Thoracic aorta (tissue), 2 donors: ENCODE results near the gene CD3G. TPM values are rescaled to one million over a fixed set of nuclear protein-coding genes. Genes with fewer than 3 reads are reported as not detected.
"Not testable (repeated sequence)": the region's sequence is repeated elsewhere in the genome, so short reads cannot be mapped to it uniquely, and the experiment has no call there.

Experiments used
- ATAC-seq: fragments of 150-250 bp; one replicate; pipeline ENCODE4 v1.8.0; 2017; ENCODE audit warnings: low read depth; ENCODE audit not compliant: insufficient number of reproducible peaks, low FRiP score
- DNase-seq: peaks from one replicate; pipeline ENCODE4 v3.0.0-alpha.2; 2020; ENCODE audit warnings: low spot score
- H3K27ac ChIP-seq, 2 donors: fragments of 200-600 bp; sonication (generic); 1 replicate in 1 of 2; 2 replicates in 1 of 2; pipeline ENCODE4 v1.5.1; 2016; ENCODE audit warnings: mild to moderate bottlenecking in 2 of 2, moderate library complexity in 2 of 2
- H3K27me3 ChIP-seq: fragments of 200-600 bp; sonication (generic); replicated peaks from 2 replicates; pipeline ENCODE4 v1.6.0; 2016; ENCODE audit warnings: mild to moderate bottlenecking; ENCODE audit not compliant: insufficient read depth
- H3K36me3 ChIP-seq: fragments of 200-600 bp; sonication (generic); one replicate; pipeline ENCODE4 v1.5.1; 2016
- H3K4me1 ChIP-seq, 2 donors: fragments of 200-600 bp; sonication (generic); 1 replicate in 1 of 2; 2 replicates in 1 of 2; pipeline versions ENCODE4 v1.5.1 to v1.6.0; 2016; ENCODE audit warnings: low read depth in 2 of 2, mild to moderate bottlenecking in 1 of 2; ENCODE audit not compliant: control insufficient read depth in 1 of 2
- H3K4me3 ChIP-seq: fragments of 200-600 bp; sonication (generic); 2 replicates; pipeline ENCODE4 v1.5.1; 2016; ENCODE audit warnings: mild to moderate bottlenecking
- H3K9me3 ChIP-seq: fragments of 200-600 bp; sonication (generic); 2 replicates; pipeline ENCODE4 v1.5.1; 2016
- total RNA-seq, 2 donors: library from RNA; depleted of rRNA; stranded (reverse); fragments of >200 nt; gene quantifications; one replicate each; pipeline versions ENCODE4 v1.1.0 to v1.2.3, GENCODE V29; 2016
- TF ChIP-seq, protein P1 (sequence below): fragments of 200-600 bp; sonication (generic); IDR thresholded peaks from one replicate; pipeline ENCODE4 v1.5.1; 2019; ENCODE audit warnings: antibody characterized with exemption

CD3G gene
- total RNA-seq, 2 donors from 2014 or later = 0.27 to 1.1 TPM

DNA sequence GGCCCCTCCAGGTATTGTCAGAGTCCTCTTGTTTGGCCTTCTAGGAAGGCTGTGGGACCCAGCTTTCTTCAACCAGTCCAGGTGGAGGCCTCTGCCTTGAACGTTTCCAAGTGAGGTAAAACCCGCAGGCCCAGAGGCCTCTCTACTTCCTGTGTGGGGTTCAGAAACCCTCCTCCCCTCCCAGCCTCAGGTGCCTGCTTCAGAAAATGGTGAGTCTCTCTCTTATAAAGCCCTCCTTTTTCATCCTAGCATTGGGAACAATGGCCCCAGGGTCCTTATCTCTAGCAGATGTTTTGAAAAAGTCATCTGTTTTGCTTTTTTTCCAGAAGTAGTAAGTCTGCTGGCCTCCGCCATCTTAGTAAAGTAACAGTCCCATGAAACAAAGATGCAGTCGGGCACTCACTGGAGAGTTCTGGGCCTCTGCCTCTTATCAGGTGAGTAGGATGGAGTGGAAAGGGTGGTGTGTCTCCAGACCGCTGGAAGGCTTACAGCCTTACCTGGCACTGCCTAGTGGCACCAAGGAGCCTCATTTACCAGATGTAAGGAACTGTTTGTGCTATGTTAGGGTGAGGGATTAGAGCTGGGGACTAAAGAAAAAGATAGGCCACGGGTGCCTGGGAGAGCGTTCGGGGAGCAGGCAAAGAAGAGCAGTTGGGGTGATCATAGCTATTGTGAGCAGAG is 39.4 kb upstream of the CD3G start, which contains the start of gene CD3E:
Gene CD3E, plus strand, starts transcription at position 163 of the 681 bp plus-strand sequence. Its CDS starts 223 bp downstream, at position 386.
- Histone ChIP-seq H3K27ac (no peak within 1 kb of the TSS), H3K36me3 (no peaks in the 10 kb centered on the region), H3K4me1 (no peaks in the 10 kb centered on the region), H3K27me3 (no peaks in the 10 kb centered on the region), H3K4me3 (peak within 1 kb of the TSS; percentile 21), H3K9me3 (no peaks in the 10 kb centered on the region)
- ATAC-seq (no peak), DNase-seq (no peak)
- TF ChIP-seq, protein P1, sequence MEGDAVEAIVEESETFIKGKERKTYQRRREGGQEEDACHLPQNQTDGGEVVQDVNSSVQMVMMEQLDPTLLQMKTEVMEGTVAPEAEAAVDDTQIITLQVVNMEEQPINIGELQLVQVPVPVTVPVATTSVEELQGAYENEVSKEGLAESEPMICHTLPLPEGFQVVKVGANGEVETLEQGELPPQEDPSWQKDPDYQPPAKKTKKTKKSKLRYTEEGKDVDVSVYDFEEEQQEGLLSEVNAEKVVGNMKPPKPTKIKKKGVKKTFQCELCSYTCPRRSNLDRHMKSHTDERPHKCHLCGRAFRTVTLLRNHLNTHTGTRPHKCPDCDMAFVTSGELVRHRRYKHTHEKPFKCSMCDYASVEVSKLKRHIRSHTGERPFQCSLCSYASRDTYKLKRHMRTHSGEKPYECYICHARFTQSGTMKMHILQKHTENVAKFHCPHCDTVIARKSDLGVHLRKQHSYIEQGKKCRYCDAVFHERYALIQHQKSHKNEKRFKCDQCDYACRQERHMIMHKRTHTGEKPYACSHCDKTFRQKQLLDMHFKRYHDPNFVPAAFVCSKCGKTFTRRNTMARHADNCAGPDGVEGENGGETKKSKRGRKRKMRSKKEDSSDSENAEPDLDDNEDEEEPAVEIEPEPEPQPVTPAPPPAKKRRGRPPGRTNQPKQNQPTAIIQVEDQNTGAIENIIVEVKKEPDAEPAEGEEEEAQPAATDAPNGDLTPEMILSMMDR = no peak

DNA sequence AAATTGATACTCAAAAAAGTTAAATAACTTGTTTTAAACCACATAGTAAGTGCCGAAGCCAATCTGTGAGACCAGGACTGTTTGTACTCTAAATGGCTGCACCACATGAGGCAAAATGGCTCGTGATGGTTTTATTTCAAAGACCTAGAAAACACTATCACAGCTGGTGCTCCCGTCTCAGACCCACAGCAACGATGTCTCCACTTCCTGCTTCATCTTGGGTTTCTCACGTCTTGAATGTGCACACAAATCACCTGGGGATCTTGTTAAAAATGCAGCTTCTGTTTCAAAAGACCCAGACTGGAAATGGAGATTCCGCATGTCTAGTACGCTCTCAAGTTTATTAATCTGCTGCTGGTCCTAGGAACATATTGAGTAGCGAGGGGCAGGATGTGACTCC is 38.4 kb upstream of the CD3G start:
- DNase-seq = no peak
- Histone ChIP-seq H3K27me3 (no peaks in the 10 kb centered on the region), H3K36me3 (no peaks in the 10 kb centered on the region)

DNA sequence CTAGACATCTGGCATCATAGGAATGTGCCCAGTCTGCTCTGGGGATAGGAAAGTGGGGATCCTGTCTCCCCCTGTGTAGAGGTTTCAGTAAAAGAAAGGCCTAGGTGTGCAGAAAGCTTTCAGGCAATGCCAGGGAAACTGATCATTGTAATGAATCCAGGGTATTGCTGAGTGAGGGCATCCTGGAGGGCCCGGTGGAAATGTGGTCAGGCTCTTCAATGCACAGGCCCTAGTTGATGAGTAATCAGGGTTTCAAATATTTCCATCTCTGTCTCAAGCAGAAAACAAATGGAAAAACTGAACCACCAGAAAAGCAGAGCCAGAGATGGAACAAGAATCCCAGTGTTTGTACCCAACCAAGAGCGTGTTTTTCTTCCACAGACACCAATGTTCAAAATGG is 37.6 kb upstream of the CD3G start:
- no peaks in the 10 kb centered on the region for H3K4me1 ChIP-seq
- no peak overlapping the region for H3K27ac ChIP-seq
- H3K9me3 ChIP-seq = no peaks in the 10 kb centered on the region
- DNase-seq = no peak
- no peaks in the 10 kb centered on the region for H3K27me3 ChIP-seq
- H3K4me3 ChIP-seq = no peak overlapping the region
- TF ChIP-seq, protein P1 = no peak
- ATAC-seq = no peak
- no peaks in the 10 kb centered on the region for H3K36me3 ChIP-seq

More for the DNA sequence above, 38.4 kb upstream of the CD3G start:
- H3K4me3 ChIP-seq = no peak overlapping the region
- H3K4me1 ChIP-seq = no peaks in the 10 kb centered on the region
- no peak for ATAC-seq
- H3K27ac ChIP-seq = no peak overlapping the region
- H3K9me3 ChIP-seq = no peaks in the 10 kb centered on the region
- TF ChIP-seq, protein P1 = no peak

DNA sequence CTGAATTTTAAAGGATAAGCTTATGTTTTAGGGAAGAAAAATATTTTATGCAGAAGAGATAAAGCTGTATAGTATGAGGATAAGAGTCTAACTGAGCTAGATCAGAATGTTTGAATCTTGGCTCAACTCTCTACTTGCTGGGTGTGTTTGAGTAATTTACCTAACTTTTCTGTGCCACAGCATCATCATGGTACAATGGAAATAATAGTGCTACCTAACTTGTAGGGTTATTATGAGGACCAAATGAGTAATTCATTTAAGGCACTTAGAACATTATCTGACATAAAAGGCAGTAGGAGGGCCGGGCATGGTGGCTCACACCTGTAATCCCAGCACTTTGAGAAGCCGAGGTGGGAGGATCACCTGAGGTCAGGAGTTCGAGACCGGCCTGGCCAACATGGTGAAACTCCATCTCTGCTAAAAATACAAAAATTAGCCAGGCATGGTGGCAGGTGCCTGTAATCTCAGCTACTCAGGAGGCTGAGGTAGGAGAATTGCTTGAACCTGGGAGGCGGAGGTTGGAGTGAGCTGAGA is 35.1 kb upstream of the CD3G start:
- H3K27me3 ChIP-seq, H3K27ac ChIP-seq, ATAC-seq, H3K36me3 ChIP-seq, H3K4me1 ChIP-seq, H3K4me3 ChIP-seq, H3K9me3 ChIP-seq, DNase-seq: not testable (repeated sequence)

DNA sequence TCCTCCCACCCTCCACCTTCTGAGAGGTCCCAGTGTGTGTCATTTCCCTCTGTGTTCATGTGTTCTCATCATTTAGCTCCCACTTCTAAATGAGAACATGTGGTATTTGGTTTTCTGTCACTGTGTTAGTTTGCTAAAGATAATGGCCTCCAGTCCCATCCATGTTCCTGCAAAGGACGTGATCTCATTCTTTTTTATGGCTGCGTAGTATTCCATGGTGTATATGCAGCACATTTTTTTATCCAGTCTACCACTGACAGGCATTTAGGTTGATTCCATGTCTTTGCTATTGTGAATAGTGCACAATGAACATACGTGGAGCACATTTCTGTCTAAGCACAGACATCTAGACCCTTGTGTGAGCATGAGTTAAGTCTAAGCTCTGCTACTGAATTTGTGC is 33.9 kb upstream of the CD3G start:
- DNase-seq (no peak), ATAC-seq (no peak)
- Histone ChIP-seq H3K4me1 (peaks cover 0 to under 1% of the 10 kb centered on the region in 2 donors), H3K27ac (no peak overlapping the region), H3K36me3 (no peaks in the 10 kb centered on the region), H3K27me3 (peaks cover 5% of the 10 kb centered on the region), H3K9me3 (no peaks in the 10 kb centered on the region), H3K4me3 (no peak overlapping the region)
- TF ChIP-seq, protein P1 = no peak
